ENCODE results near the gene SLAMF7. TPM values are rescaled to one million over a fixed set of nuclear protein-coding genes. Genes with fewer than 3 reads are reported as not detected.

The SLAMF7 gene
- total RNA-seq, 1 experiment from 2014 or later: not detected

DNA sequence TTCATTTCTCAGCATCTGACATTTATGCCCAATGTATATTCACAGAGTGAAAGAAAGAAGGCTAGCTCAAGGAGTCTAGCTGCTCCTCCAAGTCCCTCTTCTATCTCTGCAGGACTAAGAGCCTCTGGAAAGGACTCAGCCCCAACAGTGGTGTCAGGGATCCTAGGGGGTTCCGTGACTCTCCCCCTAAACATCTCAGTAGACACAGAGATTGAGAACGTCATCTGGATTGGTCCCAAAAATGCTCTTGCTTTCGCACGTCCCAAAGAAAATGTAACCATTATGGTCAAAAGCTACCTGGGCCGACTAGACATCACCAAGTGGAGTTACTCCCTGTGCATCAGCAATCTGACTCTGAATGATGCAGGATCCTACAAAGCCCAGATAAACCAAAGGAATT, 60.6 kb downstream of the SLAMF7 start:
- H3K9me3 Mint-ChIP-seq (ENCODE audit: unreplicated experiment): no peaks in the 10 kb centered on the region
- BruUV-seq (replicated peaks): no TSS peak

DNA sequence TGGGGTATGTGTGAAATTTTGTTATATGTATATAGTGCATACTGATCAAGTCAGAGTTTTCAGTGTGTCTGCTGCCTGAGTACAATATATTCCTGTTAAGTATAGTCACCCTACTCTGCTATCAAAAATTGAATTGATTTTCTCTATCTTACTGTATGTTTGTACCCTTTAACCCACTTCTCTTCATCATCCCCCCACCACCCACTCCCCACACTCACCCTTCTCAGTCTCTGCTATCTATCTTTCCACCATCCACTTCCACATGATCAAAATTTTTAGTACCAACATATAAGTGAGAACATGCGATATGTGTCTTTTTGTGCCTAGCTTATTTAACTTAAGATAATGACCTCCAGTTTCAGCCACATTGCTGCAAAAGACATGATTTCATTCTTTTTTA, 61.1 kb downstream of the SLAMF7 start:
- H3K27me3 ChIP-seq (replicated peaks; ENCODE audit: control insufficient read depth, insufficient read depth, low read length): no peaks in the 10 kb centered on the region; the same call in 1 of the 2 replicates
- no peaks in the 10 kb centered on the region for H3K4me1 ChIP-seq
- no peaks in the 10 kb centered on the region for H3K36me3 ChIP-seq (ENCODE audit: control insufficient read depth, insufficient read depth, low read length)
- no peak for DNase-seq
- no peaks in the 10 kb centered on the region for H3K9me3 ChIP-seq
- Mint-ChIP-seq H3K4me3 (ENCODE audit: unreplicated experiment) (no peak overlapping the region), H3K27me3 (ENCODE audit: insufficient read depth, unreplicated experiment) (no peaks in the 10 kb centered on the region), H3K9me3 (ENCODE audit: unreplicated experiment) (peaks cover 4% of the 10 kb centered on the region), H3K4me1 (ENCODE audit: low read depth, unreplicated experiment) (no peaks in the 10 kb centered on the region), H3K36me3 (ENCODE audit: insufficient read depth, unreplicated experiment) (no peaks in the 10 kb centered on the region), H3K27ac (ENCODE audit: unreplicated experiment) (no peak overlapping the region)
- intact Hi-C loops (cut with micrococcal nuclease; ENCODE audit: unreplicated experiment): no loop called here
- ChIA-PET CTCF (no interaction called here), POLR2A (no interaction called here)
- no peak overlapping the region for H3K4me3 ChIP-seq (ENCODE audit: low read depth, low read length)
- no TSS peak for BruUV-seq (replicated peaks)
- TF ChIP-seq, protein P1, sequence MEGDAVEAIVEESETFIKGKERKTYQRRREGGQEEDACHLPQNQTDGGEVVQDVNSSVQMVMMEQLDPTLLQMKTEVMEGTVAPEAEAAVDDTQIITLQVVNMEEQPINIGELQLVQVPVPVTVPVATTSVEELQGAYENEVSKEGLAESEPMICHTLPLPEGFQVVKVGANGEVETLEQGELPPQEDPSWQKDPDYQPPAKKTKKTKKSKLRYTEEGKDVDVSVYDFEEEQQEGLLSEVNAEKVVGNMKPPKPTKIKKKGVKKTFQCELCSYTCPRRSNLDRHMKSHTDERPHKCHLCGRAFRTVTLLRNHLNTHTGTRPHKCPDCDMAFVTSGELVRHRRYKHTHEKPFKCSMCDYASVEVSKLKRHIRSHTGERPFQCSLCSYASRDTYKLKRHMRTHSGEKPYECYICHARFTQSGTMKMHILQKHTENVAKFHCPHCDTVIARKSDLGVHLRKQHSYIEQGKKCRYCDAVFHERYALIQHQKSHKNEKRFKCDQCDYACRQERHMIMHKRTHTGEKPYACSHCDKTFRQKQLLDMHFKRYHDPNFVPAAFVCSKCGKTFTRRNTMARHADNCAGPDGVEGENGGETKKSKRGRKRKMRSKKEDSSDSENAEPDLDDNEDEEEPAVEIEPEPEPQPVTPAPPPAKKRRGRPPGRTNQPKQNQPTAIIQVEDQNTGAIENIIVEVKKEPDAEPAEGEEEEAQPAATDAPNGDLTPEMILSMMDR (IDR thresholded peaks at IDR 0.05; ENCODE audit: insufficient read depth in 1 of 2, low read depth in 1 of 2, low read length in 1 of 2, severe bottlenecking in 1 of 2, unreplicated experiment in 1 of 2): no peak

More for the DNA sequence above, 60.6 kb downstream of the SLAMF7 start:
- no peaks in the 10 kb centered on the region for H3K4me1 Mint-ChIP-seq (ENCODE audit: low read depth, unreplicated experiment)
- Histone ChIP-seq H3K9me3 (no peaks in the 10 kb centered on the region), H3K4me1 (no peaks in the 10 kb centered on the region), H3K36me3 (ENCODE audit: control insufficient read depth, insufficient read depth, low read length) (no peaks in the 10 kb centered on the region), H3K27me3 (replicated peaks; ENCODE audit: control insufficient read depth, insufficient read depth, low read length) (no peaks in the 10 kb centered on the region; the same call in 1 of the 2 replicates), H3K4me3 (ENCODE audit: low read depth, low read length) (no peak overlapping the region)
- no peak overlapping the region for H3K27ac Mint-ChIP-seq (ENCODE audit: unreplicated experiment)
- CTCF ChIA-PET: no interaction called here
- POLR2A ChIA-PET: no interaction called here
- H3K27me3 Mint-ChIP-seq (ENCODE audit: insufficient read depth, unreplicated experiment): no peaks in the 10 kb centered on the region
- DNase-seq: no peak
- TF ChIP-seq, protein P1 (IDR thresholded peaks at IDR 0.05; ENCODE audit: insufficient read depth in 1 of 2, low read depth in 1 of 2, low read length in 1 of 2, severe bottlenecking in 1 of 2, unreplicated experiment in 1 of 2): no peak
- H3K36me3 Mint-ChIP-seq (ENCODE audit: insufficient read depth, unreplicated experiment): no peaks in the 10 kb centered on the region
- H3K4me3 Mint-ChIP-seq (ENCODE audit: unreplicated experiment): no peak overlapping the region
- intact Hi-C loops (cut with micrococcal nuclease; ENCODE audit: unreplicated experiment): no loop called here

DNA sequence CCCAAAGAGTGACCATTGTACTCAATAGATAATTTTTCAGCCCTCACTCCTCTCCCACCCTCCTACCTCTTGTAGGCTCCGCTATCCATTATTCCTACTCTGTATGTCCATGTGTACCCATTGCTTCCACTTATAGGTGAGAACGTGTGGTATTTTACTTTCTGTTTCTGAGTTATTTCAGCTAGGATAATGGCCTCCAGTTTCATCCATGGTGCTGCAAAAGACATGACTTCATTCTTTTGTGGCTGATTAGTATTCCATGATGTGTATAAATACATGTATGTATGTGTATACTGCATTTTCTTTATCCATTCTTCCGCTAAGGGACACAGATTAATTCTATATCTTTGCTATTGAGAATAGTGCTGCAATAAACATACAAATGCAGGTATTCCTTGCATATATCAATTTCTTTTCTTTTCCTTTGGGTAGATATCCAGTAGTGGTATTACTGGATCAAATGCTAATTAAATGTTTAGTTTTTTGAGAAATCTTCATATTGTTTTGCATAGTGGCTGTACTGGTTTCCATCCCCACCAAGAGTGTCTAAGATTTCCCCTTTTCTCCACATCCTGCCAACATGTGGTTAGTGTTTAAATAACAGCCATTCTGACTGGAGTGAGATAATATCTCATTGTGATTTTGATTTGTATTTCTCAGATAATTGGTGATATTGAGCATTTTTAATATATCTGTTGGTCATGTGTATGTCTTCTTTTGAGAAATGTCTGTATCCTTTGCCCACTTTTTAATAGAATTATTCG, 61.8 kb downstream of the SLAMF7 start:
- ChIA-PET POLR2A (no interaction called here), CTCF (no interaction called here)
- Histone ChIP-seq H3K4me3 (ENCODE audit: low read depth, low read length) (no peak overlapping the region), H3K4me1 (no peaks in the 10 kb centered on the region), H3K27me3 (replicated peaks; ENCODE audit: control insufficient read depth, insufficient read depth, low read length) (no peaks in the 10 kb centered on the region), H3K36me3 (ENCODE audit: control insufficient read depth, insufficient read depth, low read length) (no peaks in the 10 kb centered on the region), H3K9me3 (no peaks in the 10 kb centered on the region)
- intact Hi-C loops (cut with micrococcal nuclease; ENCODE audit: unreplicated experiment): no loop called here
- DNase-seq: no peak
- H3K27me3 Mint-ChIP-seq (ENCODE audit: insufficient read depth, unreplicated experiment): no peaks in the 10 kb centered on the region
- peaks cover 10% of the 10 kb centered on the region for H3K9me3 Mint-ChIP-seq (ENCODE audit: unreplicated experiment)
- no TSS peak for BruUV-seq (replicated peaks)
- H3K27ac Mint-ChIP-seq (ENCODE audit: unreplicated experiment): no peak overlapping the region
- no peaks in the 10 kb centered on the region for H3K4me1 Mint-ChIP-seq (ENCODE audit: low read depth, unreplicated experiment)
- TF ChIP-seq, protein P1 (IDR thresholded peaks at IDR 0.05; ENCODE audit: insufficient read depth in 1 of 2, low read depth in 1 of 2, low read length in 1 of 2, severe bottlenecking in 1 of 2, unreplicated experiment in 1 of 2): no peak
- H3K4me3 Mint-ChIP-seq (ENCODE audit: unreplicated experiment): no peak overlapping the region
- no peaks in the 10 kb centered on the region for H3K36me3 Mint-ChIP-seq (ENCODE audit: insufficient read depth, unreplicated experiment)

All from Caco-2 (cell line).